Smooth muscle cell of trachea (primary cell): ENCODE data around the gene WBP1L. TPM values are rescaled to one million over a fixed set of nuclear protein-coding genes. Genes with fewer than 3 reads are reported as not detected.

Experiments
- total RNA-seq: library from RNA; depleted of rRNA; stranded (reverse); fragments of >200 nt; gene quantifications from 2 replicates; pipeline ENCODE4 v1.2.1, GENCODE V29; 2014

WBP1L gene
- 54.1 and 73.6 TPM in 2 replicates for total RNA-seq

DNA sequence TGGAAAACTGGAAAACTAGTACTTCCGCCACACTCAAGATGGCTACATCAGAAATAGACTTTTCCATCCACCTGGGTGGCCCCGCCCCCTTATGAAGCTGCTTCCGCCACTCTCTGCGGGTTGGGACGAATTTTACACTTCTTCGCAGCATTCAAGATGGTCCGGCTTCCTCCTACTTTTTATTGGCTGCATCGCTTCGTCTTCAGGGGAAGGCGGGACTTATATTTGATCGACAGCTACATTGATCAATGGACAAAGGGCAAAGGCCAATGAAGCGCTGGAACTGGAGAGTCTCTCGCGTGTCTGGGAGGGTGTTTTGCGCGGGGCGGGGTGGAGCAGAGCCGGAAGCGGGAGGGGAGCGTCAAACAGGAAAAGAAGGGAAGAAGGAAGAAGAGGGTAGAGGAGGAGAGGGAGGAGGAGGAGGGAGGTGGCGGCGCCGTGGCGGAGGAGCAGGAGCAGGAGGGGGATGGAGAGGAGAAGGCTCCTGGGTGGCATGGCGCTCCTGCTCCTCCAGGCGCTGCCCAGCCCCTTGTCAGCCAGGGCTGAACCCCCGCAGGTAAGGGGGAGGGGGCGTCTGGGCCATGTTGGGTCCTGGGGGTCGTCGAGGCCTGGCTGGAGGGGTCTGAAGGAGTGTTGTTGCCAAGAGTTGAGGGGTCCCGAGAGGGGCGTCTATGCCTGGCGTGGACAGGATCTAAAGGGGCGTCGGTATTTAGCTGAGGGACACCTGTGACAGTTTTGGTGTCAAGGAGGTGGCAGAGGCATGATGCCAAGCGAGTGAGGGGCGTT, at the start of gene WBP1L:
Gene WBP1L (plus strand): TSS at position 361 of the 786 bp plus-strand sequence. CDS start 106 bp downstream, at position 467.

DNA sequence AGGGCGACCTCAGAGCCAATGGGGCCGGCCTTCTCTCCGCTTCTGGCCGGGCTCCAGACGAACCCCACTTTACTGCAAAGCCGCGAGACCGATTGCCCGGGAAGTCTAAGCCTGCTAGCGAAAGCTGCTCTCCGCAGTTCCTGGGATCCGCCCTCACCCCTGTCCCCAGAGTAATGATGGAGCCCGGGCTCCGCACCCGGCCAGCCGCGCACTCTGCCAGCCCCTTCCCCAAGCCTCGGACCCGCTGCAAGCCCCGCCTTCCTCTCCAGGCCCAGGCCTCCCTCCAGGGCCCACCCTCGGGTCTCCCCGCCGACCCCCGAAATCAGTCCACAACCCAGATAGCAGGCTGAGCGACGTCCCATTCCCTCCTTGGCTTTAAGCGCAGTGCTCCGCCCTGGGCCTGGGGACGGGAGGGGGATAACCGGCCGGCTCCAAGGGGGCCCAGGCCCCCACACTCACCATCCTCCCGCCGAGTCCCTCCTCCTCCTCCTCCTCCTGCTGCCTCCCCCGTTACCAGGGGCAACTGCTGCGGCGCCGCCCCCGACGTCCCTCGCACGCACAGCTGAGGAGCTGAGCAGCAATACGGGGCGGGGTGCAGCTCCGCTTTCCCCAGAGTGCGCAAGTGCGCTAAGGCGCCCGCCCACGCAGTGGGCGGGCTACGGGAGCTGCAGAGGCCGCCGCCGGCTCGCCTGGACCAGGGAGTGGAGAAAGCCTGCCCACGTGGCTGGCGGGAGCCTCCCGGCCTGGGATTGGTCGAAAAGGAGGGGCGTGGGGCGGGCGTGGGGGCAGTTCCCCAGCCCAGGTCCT, 29.7 kb upstream of the WBP1L start, which contains the start of gene ARL3:
Gene ARL3 (minus strand): TSS at position 584 of the 807 bp plus-strand sequence. CDS start 122 bp downstream, at position 462.

GRCh38 chr10:102714621-102715455, 28.9 kb upstream of the WBP1L start, which contains the start of gene SFXN2:
SFXN2 (plus strand) TSS chr10:102714636; CDS start chr10:102726637, 12,001 bp downstream.

DNA sequence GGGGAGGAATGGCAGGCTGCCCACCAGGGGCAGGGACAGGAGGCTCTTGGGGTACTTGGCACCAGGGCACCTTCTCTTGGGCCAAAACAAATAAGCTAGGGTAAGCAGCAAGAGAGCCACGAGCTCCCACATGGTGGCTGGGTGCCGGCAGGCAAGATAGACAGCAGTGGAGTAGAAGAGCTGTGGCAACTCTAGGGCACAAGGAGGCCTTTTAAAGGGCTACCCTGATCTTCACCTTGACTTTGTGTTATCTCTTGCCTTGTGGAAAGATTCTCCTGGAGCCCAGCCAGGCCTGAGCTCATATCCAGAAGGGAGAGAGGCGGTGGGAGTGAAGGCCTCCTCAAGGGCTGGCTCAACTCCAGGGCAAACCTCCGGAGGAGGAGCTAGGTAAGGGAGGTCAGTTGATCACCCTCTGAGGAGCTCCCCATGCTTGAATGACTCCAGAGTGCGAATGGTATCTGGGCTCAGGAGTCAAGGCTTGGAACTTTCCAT, 93.5 kb downstream of the WBP1L start, which contains the start of gene CYP17A1:
Gene CYP17A1 (minus strand): TSS at position 184 of the 492 bp plus-strand sequence. CDS start 52 bp downstream, at position 132.

Other genes with a start within 250 kb of the WBP1L start
- 171 and 174 TPM in 2 replicates for gene ACTR1A, start 241.2 kb upstream of the WBP1L start, total RNA-seq
- gene SUFU, start 240.0 kb upstream of the WBP1L start, total RNA-seq = 6.3 and 7.4 TPM in 2 replicates
- gene TRIM8, start 99.5 kb upstream of the WBP1L start, total RNA-seq = 85.8 and 101 TPM in 2 replicates
- gene ARL3, start 29.6 kb upstream of the WBP1L start, total RNA-seq = 6.1 and 10.6 TPM in 2 replicates
- gene SFXN2, start 29.3 kb upstream of the WBP1L start, total RNA-seq = 2.6 and 5.4 TPM in 2 replicates
- not detected in 2 replicates for gene CYP17A1, start 93.5 kb downstream of the WBP1L start, total RNA-seq
- 18.5 and 21.7 TPM in 2 replicates for gene BORCS7, start 110.3 kb downstream of the WBP1L start, total RNA-seq
- gene AS3MT, start 125.5 kb downstream of the WBP1L start, total RNA-seq = 6.4 and 7.6 TPM in 2 replicates
- 8.3 and 12.7 TPM in 2 replicates for gene CNNM2, start 174.3 kb downstream of the WBP1L start, total RNA-seq